Globus pallidus (tissue), 1 donor: Measurements from ENCODE around the gene MITF.

Source experiments
- DNase-seq: peaks from one replicate; pipeline ENCODE4 v3.0.0-alpha.2; 2015; ENCODE audit warnings: low spot score

MITF gene

GRCh38 chr3:69755795-69756194 lies 16.5 kb downstream of the MITF start:
- no peak for DNase-seq

- DNase-seq = no peak
These were observed 22.9 kb downstream of the MITF start for GRCh38 chr3:69761896-69762767.

GRCh38 chr3:69762768-69763229 lies 23.5 kb downstream of the MITF start:
- no peak for DNase-seq

DNA sequence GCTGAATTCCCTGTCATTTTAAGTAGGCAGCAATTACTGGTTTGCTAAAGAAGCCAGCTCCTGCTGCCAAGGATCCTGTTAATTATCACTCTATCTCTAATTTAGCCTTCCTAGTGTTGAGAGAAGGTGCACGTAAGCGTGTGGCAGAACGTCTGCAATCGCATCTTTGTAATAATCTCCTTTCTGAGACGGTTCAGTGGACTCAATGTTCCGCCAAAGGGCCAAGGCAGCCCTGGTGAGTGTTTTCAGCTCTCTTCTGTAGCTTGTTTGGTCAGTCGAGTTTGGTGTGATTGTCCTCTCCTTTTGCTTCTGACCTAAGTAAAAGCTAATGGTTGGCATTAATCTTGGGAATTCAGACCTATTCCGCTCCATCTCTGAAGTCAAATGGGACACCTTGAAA lies 24.2 kb downstream of the MITF start:
- no peak for DNase-seq

DNA sequence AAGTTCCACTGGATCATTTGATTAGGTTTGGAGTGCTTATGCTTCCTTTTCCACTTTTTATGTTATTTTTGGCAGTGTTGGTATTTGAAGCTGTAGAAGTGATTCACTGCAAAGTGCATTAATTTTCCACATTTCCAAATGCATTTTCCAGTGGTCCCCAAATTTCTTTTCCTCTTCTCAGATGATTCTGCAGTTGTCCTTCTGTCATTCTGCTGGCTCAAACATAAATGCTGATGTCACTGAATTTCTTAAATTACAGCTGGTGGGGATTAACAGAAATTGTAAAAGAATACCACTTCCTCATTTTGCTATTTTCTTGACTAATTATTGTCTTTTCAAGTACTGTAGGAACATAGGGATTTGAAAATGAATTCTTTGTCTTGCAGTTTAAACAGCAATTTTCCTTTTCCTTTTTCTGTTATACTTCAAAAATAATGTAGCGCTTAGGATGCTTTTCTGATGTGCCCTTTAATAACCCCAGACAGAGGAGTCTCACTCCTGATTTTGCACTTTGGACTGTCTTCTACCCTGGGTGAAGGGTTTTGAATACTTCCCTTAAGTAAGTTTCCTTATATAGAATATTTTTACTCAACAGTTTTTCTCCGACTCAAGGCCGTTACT lies 25.0 kb downstream of the MITF start:
- peak; percentile 27 for DNase-seq

DNA sequence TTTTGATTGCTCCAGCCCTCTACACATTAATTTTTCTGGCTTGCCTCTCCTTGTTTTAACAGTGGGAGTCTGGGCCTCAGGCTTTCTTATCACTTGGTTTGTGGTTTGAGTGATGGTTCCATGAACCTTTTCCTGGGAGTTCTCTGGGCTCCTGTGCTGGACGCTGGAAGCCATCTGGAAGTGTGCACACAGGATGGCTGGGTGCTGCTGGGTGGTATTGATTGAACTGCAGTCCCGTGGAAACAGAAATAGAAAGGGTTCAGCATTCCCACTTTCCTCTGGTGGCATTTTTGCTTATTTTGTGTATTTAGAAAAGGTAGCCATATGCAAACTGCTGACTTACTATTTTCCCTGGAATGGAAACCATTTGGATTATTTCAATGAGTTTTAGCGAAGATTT lies 25.6 kb downstream of the MITF start:
- DNase-seq = peak; percentile 23

- DNase-seq = no peak
These were observed 27.4 kb downstream of the MITF start for GRCh38 chr3:69766638-69767037.

- DNase-seq = peak; percentile 93
These were observed 28.3 kb downstream of the MITF start for GRCh38 chr3:69767571-69767970.

- no peak for DNase-seq
These were observed 29.2 kb downstream of the MITF start for GRCh38 chr3:69768438-69768837.

DNA sequence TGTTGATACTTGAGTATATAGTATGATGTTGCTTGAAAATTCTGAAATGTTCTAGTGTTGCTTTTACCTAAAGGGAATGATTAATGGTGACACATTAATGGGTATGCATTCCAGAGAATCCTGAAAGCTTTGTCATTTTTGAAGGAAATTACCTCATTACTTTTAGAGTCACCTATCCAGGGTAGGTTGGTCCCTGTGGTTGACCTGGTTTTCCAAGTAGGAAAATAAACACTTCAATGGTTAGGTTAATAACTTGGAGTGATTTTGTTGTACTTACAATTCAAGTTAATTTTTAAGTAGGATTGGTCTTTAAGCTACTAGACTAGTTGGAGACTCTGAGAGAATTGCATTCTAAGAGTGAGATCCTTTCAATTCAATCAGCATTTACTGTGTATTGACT lies 31.0 kb downstream of the MITF start:
- DNase-seq = no peak

- DNase-seq = no peak
These were observed 31.8 kb downstream of the MITF start for GRCh38 chr3:69770976-69771634.

- DNase-seq = no peak
These were observed 33.0 kb downstream of the MITF start for GRCh38 chr3:69772152-69772867.

- peak; percentile 39 for DNase-seq
These were observed 34.8 kb downstream of the MITF start for GRCh38 chr3:69774029-69774428.

- DNase-seq = no peak
These were observed 36.5 kb downstream of the MITF start for GRCh38 chr3:69775751-69776150.

GRCh38 chr3:69776289-69776688 lies 37.0 kb downstream of the MITF start:
- DNase-seq = no peak

DNA sequence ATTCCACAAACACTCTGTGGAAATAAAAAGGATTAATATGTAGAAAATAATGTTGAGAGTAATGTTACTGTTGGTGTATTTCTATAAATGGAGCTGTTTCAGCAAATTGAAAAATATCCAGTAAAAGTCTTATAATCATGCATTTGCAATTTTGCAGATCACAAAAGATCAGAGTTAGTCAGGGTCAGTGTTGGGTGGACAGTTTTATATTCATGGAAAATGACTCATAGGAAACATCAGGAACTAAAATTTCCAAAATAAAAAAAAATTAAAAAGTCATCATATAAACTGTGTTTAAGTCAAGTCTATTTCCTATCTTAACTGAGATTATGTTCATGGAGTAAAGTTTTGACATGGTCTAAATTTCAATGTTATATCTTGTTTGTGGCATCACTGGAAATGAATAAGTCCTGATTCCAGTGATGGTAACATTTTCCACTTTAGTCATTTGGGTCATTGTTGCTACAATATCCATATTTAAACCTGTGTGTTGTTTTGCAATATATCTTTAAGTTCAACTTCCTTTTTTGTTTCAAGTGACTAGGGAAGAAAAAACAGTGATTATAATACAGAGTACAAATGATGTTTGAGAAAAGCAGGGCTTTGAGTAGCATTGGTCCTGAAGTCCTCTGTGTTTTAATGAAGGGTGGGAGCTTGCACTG lies 37.8 kb downstream of the MITF start:
- DNase-seq = no peak

GRCh38 chr3:69777582-69777967 lies 38.3 kb downstream of the MITF start:
- no peak for DNase-seq

- DNase-seq = no peak
These were observed 42.3 kb downstream of the MITF start for GRCh38 chr3:69781593-69781992.

GRCh38 chr3:69784954-69785514 lies 45.8 kb downstream of the MITF start:
- peak; percentile 35 for DNase-seq

GRCh38 chr3:69785769-69786320 lies 46.6 kb downstream of the MITF start:
- no peak for DNase-seq

GRCh38 chr3:69786854-69787253 lies 47.6 kb downstream of the MITF start:
- no peak for DNase-seq
